Measurements from ENCODE around the gene TAF12.
"Not testable (repeated sequence)": the region's sequence is repeated elsewhere in the genome, so short reads cannot be mapped to it uniquely, and the experiment has no call there.

Gene TAF12, protein sequence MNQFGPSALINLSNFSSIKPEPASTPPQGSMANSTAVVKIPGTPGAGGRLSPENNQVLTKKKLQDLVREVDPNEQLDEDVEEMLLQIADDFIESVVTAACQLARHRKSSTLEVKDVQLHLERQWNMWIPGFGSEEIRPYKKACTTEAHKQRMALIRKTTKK

DNA sequence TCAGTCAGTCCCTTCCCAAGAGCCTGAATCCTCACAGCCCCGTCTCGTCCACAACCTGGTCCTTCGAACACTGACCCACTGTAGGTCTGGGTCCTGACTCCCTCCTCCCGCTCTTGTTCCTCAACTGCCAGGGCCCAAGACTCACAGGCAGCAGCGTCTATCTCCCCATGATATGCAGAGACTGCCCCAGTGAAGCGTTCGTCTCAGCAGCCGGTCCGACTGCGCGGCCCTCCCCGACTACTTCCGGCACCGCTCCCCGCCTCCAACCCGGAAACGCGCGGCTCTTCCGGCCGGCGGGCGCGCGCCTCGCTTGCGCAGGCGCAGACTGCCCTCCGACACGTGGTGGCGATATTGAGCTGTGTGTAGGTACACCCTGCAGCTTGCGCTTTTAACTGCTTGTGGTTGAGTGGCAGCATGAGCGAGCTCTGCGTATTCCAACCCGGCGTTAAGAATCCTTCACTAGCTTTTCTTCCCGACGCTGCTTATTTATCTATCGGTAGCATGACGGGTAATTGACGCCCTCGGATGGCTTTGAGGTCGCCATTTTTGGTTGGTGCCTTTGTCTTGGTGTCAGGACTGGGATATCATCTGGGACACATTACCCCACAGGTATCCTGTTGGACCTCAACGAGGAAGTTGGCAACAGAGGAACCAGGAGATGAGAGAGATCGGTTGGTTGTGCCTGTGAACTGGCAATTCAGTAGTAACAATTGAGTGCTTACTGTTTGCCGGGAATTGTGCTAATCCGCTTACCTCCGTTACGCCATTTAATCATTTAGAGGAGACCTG, at the start of gene TAF12:
Gene TAF12 (minus strand): TSS at position 221 of the 789 bp plus-strand sequence. CDS start 20,986 bp downstream, outside the sequence.
- DNase-seq: peak; percentile 98

- not testable (repeated sequence) for DNase-seq
Observed at GRCh38 chr1:28691627-28692026, 48.8 kb upstream of the TAF12 start.

DNA sequence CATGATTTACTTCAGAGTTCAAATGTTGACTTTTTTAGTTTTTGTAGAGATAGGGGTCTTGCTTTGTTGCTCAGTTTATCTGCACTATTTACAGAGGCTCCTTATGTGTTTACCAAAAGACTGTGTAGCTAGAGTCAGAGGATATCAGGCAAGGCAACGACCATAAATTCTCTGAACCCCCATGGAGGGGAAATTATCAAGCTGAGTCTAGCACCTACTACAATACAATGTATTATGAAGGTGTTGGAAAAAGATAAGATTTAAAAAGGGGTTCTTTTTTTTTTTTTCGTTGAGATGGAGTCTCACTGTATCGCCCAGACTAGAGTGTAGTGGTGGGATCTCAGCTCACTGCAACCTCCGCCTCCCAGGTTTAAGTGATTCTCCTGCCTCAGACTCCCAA, 42.1 kb upstream of the TAF12 start:
- DNase-seq: peak; percentile 15

DNA sequence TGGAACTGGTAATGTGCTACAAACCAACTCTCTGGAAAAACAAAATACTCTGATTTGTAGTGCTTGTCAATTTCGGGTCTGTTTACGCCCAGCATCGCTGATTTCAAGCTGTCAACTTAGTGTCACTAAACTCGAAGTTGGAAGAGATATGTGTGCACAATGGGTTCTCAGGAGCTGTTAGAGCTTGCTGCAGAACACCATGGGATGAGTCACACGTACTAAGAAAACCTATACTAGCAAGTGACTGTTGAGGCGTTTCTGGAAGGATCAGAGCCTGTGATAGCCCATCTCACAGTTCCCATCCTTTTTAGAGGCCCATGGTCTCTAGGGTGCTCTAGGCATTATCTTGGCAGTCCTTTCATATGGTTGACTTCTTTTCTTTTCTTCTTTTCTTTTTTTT, 40.0 kb upstream of the TAF12 start:
- no peak for DNase-seq

- no peak for DNase-seq
Observed at GRCh38 chr1:28680151-28680550, 37.3 kb upstream of the TAF12 start.

GRCh38 chr1:28675924-28676257, 33.0 kb upstream of the TAF12 start:
- DNase-seq: no peak

DNA sequence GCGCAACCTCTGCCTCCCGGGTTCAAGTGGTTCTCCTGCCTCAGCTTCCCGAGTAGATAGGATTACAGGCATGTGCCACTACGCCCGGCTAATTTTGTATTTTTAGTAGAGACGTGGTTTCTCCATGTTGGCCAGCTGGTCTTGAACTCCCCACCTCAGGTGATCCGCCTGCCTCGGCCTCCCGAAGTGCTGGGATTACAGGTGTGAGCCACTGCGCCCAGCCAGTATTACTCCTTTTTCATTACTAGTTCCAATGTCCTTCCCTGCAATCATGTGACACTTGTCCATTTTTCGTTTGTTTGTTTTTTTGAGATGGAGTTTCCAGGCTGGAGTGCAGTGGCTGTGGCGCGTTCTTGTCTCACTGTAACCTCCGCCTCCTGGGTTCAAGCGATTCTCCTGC, 30.1 kb upstream of the TAF12 start:
- DNase-seq: not testable (repeated sequence)

- DNase-seq: no peak
Observed at GRCh38 chr1:28671254-28671780, 28.4 kb upstream of the TAF12 start.

GRCh38 chr1:28668956-28669723, 26.3 kb upstream of the TAF12 start:
- DNase-seq: peak; percentile 55

DNA sequence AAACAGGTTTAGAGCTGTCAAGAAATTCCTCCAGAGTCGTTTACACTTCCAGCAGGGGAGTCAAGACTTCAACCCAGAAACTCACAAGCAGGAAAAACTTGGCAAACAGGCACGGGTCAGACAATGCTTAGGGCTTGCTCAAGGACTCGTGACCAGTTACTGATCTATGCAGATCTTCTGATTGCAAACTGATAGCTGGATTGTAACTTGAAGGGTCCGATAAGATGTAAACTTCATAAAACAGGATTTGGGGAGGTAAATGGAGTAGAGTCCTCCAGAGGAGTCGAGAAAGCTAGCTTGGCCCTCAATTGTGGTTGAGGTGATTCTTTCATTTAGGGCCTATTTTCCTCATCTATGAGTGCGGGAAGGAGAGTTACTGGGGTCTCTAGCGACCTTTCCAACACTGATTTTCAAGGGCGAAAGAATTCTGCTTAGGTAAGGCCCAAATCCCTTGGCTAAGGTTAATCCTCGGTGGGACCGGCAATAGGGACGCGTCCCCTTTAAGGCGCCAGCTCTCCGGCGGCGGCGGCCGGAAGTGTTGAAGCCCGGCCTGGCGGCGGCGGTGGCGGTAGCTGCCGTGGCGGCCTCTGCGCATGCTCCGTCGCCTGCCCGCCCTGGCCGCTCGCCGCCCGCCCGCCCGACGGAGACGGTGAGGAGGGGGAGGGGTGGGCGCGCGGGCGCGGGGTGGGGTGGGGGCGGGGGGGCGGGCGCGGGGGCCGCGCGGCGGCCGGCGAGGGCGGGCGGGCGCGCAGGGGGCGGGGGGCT, 25.5 kb upstream of the TAF12 start, which contains the start of gene GMEB1:
Gene GMEB1 (plus strand): TSS at position 594 of the 765 bp plus-strand sequence. CDS start 14,829 bp downstream, outside the sequence.
- peak; percentile 96 for DNase-seq

DNA sequence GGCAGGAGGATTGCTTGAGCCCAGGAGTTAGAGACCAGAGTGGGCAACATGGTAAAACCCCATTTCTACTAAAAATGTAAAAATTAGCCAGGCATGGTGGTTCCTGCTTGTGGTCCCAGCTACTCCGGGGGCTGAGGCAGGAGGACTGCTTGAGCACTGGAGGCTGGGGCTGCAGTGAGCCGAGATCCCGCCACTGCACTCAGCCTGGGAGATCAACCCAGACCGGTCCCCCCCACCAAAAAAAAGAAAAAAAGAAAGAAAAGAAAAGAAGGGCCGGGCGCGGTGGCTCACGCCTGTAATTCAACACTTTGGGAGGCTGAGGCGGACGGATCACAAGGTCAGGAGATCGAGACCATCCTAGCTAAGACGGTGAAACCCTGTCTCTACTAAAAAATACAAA, 23.9 kb upstream of the TAF12 start:
- no peak for DNase-seq

DNA sequence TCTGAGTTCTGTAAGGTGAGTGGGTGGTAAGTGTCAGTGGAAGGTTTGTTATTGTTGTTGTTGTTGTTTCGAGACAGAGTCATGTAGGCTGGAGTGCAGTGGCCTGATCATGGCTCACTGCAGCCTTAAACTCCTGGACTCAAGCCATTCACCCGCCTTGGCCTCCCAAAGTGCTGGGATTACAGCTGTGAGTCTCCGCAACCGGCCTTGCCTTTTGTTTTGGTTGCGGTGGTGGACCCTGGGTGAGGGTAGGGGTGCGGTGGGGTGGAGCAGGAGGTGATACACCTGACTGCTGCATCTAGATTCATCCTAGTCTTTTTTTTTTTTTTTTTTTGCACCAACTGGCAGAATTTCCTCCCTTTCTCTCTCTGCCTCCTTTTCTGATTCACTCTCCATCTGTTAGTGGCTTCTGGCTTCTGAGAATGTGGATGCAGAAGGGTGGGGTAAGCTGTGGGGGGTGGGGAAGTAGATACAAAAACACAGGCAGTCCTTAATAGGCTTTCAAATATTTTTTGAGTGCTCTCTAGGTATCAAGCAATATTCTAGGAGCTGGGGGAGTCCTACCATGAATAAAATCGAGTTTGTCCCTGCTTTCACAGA, 21.1 kb upstream of the TAF12 start:
- no peak for DNase-seq

- DNase-seq: no peak
Observed at GRCh38 chr1:28656335-28656734, 13.5 kb upstream of the TAF12 start.

DNA sequence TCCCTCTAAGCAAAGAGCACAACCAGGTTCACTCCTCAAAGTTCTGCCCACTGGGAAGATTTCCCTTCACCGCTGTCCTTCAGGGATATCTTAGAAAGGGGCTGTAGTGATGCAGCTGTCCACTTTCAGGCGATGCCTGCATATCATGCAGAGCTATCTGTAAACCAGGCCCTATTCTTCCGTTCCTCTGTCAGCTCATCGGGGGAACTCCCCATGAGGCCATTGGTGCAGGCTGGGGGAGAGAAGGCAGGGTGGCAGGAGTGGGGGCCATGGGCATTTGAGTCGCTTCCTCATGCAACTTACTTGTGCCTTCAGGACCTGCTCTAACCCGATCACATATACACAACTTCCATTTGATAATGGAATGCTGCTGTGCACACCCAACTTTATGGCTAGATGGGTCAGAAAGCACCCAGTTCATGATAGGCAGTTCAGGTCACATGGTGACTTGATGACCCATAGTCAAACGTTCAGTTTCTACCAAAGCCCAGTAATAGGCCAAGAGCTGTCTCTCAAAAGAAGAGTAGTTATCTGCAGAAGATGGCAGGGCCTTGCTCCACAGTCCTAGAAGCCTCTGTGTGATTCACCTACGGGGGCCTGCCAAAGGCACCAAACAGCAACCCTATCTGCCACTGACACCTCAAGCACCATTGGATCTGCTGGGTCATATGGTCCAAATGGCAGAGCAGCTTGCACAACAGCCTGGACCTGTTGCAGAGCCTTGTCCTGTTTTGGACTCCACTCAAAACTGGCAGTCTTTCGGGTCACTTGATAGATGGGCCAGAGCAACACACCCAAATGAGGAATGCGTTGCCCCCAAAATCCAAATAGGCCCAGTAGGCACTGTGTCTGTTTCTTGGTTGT, 12.8 kb upstream of the TAF12 start:
- DNase-seq: peak; percentile 11

GRCh38 chr1:28653870-28654269, 11.0 kb upstream of the TAF12 start:
- DNase-seq: peak; percentile 29

DNA sequence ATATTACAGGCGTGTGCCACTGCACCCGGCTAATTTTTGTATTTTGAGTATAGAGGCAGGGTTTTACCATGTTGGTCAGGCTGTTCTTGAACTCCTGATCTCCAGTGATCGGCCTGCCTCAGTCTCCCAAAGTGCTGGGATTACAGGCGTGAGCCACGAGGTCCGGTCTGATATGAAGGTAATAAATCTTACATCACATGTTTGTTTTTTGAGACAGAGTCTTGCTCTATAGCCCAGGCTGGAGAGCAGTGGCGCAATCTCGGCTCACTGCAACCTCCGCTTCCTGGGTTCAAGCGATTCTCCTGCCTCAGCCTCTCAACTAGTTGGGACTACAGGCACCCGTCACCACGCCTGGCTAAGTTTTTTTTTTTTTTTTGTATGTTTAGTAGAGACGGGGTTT, 10.2 kb upstream of the TAF12 start:
- DNase-seq: not testable (repeated sequence)

GRCh38 chr1:28648474-28649198, 5.8 kb upstream of the TAF12 start, which contains the start of gene RNU11:
RNU11 (plus strand) TSS chr1:28648600.
- peak; percentile 99 for DNase-seq

- peak; percentile 97 for DNase-seq
Observed at GRCh38 chr1:28648008-28648473, 5.2 kb upstream of the TAF12 start.

GRCh38 chr1:28646040-28646439, 3.2 kb upstream of the TAF12 start:
- DNase-seq: no peak

DNA sequence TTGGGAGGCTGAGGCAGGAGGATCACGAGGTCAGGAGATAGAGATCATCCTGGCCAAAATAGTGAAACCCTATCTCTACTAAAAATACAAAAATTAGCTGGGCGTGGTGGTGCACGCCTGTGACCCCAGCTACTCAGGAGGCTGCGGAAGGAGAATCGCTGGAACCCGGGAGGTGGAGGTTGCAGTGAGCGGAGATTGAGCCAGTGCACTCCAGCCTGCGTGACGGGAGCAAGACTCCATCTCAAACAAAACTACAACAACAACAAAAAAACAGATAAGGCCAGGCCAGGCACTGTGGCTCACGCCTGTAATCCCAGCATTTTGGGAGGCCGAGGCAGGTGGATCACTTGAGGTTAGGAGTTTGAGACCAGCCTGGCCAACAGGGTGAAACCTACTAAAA, 2.5 kb upstream of the TAF12 start:
- not testable (repeated sequence) for DNase-seq
